Stimulated activated CD8-positive, alpha-beta memory T cell treated with anti-CD3 and anti-CD28 coated beads, Interleukin-15, amount 100 ng/mL, for 1 hour (primary cell): ENCODE data around the gene LAMC3.

Experiments used
- DNase-seq: peaks from one replicate; pipeline ENCODE4 v3.0.0-alpha.2; 2020; ENCODE audit warnings: low read depth

Gene LAMC3

GRCh38 chr9:131008909-131009618, at the start of gene LAMC3:
Gene LAMC3 (plus strand): TSS chr9:131009174. CDS start chr9:131009215, 41 bp downstream.
- no peak for DNase-seq

DNA sequence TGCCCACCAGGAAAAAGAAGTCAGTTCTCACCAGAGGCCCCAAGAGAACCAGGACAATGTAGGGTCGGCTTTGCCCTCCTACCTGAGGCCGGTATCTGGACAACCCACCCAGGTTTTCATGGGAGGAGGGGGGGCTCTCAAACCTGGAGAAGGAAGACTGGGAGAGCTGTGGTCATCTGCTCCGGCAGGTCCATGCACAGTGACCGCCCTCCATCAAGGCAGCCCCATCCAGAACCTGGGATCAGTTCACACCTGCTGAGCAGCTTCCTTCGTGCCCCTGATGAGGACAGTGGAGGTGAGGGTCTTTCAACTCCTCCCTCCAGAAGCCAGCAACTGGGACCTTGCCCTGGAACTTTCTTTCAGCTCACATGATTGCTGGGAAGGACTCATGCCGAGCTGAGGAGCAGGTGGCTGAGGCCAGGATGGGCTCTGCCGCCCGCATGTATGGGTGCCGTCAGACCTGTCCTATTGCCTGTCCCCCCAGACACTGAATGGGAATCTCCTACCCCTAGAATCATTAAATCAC, 49.1 kb upstream of the LAMC3 start:
- no peak for DNase-seq

DNA sequence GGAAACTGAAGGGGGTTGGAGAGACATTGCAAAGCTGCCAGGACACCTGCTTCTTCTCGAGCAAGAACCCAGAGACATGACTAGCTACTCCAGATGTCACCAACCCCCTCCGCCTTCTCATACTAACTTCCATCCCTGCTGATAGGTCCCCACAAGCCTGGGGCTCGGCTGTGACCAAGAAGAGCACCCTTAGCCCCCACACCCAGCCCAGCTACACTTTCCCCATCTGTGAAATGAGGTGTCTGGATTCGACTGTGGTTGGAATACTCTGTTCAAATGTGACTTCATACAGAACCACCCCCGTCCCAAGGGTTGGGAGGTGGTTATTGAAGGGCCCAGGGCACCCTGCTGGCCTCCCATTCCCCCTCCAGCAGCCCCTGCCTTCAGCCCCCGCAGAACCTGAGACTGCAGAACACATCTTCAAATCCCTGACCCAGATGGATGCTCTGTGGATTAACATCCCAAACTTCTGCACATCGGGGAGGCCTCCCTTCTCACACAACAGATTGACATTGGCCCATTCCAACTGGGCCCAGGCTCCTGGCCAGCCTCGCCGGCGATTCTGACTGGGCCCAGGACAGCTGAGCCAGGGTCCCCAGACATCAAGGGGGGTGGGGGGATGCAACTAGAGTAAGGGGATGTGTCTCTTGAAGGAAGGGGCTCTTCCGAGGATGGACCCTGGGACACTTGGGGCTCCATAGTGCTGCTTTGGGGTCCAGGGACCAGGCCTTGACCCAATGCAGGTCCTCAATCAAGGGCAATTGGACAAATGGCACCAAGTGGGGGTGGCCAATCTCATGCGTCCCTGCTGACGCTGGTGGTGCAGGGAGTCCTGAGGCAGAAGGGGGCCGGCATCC, 48.2 kb upstream of the LAMC3 start:
- DNase-seq, result no peak

DNA sequence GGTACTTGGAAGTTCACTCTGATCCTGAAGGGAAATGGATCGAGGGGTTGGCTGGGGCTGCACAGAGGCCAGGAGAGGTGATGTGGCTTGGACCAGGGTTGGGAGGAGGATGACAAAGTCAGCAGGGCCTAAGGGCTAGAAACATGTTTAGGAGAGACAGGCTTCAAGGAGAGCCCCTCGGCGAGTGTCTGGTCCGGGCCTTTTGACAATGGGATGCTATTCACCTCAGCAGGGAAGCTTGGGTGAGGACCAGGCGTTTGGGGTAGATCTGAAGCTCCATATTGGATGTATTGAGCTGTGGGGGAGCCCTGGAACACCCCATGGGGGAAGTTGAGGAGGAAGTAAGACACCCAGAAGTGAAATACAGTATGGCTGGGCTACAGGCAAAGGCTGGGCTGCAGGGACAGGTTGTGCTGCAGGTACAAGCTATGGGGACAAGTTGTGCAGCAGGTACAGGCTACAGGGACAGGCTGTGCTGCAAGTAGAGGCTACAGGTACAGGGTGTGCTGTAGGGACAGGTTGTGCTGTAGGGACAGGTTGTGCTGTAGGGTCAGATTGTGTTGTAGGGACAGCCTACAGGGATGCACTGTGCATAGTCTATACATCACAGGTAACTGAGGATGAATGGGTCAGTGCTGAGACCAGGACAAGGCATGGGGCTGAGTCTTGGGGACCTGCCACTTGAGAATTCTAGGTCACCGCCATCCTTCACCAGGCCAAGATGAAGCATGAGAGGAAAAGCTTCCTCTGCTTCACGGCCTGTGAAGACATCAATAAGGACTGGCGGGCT, 47.3 kb upstream of the LAMC3 start:
- DNase-seq, result no peak

GRCh38 chr9:130962418-130963316, 46.3 kb upstream of the LAMC3 start:
- no peak for DNase-seq

GRCh38 chr9:130963337-130963908, 45.6 kb upstream of the LAMC3 start:
- no peak for DNase-seq

- no peak for DNase-seq
These were observed 45.1 kb upstream of the LAMC3 start for GRCh38 chr9:130963916-130964315.

DNA sequence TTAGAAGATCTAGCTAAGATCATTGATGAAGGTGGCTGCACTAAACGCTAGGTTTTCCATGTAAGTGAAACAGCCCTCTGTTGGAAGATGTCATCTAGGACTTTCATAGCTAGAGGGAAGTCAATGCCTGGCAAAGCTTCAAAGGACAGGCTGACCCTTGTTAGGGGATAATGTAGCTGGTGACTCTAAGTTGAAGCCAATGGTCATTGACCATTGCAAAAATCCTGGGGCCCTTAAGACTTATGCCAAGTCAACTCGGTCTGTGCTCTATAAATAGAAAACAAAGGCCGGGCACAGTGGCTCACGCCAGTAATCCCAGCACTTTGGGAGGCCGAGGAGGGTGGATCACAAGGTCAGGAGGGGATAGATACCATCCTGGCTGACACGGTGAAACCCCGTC, 43.3 kb upstream of the LAMC3 start:
- no peak for DNase-seq

DNA sequence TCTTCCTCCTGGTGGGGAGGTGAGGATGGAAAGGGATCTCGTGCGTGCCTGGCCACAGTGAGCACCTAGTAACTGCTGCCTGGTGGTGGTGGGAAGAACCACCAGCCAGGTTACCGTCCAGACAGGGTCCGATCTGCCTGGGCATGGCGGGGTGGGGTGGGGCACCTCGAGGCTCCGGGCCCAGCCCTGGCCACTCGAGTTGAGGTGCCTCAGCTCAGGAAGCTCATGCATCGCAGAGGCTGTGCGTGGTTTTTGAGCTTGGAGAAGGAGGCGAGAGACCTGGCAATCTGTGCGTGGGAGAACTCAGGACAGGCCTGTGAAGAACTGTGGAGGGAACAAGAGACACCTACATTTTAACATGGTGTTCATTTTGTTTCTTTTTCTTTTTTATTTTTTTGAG, 38.9 kb upstream of the LAMC3 start:
- no peak for DNase-seq

DNA sequence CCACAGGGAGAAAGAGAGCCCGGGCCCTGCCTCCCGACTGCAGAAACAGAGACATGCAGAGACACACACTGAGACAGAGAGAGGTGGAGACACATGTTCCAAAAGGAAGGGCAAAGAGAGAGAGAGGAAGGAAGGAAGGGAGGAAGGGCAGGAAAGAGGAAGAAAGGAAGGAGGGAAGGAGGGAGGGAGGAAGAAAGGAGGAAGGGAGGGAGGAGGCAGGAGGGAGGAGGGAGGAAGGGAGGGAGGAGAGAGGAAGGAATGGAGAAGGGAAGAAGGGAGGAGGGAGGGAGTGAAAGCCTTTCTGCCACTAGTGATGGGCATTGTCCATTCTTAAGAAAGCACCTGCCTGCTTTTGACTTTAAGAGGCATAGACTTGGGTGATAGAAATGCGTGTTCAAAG, 38.1 kb upstream of the LAMC3 start:
- DNase-seq, result no peak

GRCh38 chr9:130971294-130971849, 37.6 kb upstream of the LAMC3 start:
- DNase-seq, result no peak

DNA sequence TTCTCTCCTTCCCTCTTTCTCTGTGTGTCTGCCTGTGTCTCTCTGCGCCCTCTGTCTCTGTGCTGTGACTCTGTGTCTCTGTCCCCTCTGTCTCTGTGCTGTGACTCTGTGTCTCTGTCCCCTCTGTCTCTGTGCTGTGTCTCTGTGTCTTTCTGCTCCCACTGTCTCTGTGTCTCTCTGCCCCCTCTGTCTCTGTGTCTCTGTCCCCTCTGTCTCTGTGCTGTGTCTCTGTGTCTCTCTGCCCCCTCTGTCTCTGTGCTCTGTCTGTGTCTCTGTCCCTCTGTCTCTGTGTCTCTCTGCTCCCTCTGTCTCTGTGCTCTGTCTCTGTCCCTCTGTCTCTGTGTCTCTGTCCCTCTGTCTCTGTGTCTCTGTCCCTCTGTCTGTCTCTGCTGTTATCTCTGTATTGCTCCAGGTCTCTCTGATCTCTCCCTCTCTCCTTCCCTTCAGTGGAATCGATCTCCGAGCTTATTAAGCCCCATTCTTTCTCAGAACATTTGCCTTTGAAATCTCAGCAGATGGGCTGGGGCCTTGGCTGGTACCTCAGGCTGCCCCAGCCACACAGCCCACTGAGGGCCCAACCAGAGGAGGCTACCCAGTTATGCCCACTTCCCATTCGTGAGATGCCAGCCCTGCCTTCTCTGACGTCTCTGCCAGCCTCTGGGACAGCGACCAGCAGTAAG, 36.6 kb upstream of the LAMC3 start:
- no peak for DNase-seq

- DNase-seq, result no peak
These were observed 35.9 kb upstream of the LAMC3 start for GRCh38 chr9:130972957-130973685.

DNA sequence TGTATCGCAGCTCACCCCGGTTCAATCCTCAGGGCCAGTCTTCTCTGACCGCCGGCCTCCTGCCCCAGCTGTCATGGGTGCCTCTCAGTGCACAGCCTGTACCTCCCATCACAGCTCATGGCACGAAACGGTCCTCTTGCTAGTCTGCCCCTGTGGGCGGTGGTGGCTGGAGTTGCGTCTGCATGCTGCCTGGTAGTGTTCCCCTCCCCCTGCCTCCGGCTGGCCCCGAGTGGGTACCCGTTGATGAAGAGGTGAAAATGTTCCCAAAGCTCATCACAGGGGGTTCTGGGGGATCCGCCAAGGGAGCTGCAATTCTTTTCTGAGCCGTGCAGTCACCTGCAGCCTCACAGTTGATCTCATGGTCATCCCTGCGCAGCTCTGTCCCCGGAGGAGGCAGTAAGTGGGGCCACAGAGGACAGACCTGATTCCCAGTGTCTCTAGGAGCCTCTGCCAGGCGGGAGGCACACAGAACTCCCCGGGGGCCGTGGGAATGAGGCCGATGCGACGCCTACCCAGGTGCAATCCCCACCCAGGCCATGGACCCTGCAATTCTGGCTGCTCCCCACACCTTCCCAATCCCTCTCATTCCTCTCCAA, 35.2 kb upstream of the LAMC3 start:
- DNase-seq, result no peak

DNA sequence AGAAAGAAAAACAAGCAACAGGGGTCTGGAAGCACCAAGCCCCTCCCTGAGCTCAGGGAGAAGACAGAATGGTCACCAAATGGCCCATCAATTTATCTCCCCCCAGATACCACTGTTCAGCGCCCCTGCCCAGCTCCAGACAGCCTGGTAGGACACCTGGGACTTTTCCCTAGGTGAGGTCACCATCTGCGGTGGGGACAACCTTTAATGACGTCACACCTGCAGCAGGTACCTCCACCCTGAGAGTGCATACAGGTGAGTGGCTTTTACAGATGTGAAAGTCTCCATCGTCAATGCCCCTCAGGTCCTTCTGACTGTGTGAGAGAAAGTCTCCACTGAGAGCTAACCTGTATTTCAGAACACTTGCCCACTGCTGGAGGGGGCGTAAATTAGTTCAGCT, 34.3 kb upstream of the LAMC3 start:
- DNase-seq, result no peak

DNA sequence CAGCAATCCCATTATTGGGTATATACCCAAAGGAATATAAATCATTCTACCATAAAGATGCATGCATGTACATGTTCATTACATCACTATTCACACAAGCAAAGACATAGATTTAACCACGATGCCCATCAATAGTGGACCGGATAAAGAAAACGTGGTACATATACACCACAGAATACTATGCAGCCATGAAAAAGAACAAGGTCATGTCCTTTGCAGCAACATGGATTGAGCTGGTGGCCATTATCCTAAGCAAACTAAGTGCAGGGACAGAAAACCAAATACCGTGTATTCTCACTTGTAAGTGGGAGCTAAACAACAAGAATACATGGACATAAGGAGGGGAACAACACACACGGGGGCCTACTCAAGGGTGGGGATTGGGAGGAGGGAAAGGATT, 33.8 kb upstream of the LAMC3 start:
- DNase-seq, result no peak

DNA sequence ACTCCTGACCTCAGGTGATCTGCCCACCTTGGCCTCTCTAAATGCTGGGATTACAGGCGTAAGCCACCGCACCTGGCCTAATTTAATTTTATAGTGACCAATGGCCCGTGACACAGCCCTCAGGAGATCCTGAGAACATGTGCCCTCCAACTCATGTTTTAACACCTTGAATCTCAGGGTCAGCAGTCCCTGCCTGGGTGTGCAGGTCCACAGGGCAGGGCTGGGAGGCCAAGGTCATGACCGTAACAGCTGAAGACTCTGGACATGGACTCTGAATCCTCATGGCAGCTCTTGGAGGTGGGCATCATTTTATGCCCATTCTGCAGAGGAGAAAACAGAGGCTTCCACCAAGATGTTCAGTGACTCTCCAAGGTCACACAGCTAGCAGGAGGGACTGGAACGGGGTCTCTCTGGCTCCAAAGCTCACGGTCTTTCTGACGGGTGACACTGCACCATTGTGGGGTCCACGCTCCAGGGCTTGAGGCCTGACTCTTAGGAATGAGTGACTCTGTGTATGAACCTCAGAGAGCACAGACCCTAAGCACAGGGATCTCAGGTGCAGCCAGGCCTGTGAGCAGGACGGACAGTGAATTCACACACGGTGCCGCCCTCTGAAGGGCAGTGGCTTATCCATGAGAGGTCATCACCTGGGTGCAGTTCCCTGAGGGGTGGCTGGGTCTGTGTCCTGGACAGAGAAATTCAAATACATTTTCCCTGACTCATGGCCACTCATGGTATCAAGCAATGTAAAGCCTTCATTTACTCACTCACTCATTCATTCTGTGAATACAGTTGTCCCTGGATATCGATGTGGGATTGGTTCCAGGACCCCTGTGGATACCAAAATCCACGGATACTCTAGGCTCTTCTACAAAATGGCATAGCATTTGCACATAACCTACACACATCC, 32.8 kb upstream of the LAMC3 start:
- no peak for DNase-seq

GRCh38 chr9:130977811-130978221, 31.2 kb upstream of the LAMC3 start:
- no peak for DNase-seq
